IPS-20b (cell line): ENCODE measurements around the gene RNF133.

Experiments
- H3K27ac ChIP-seq: one replicate; pipeline ENCODE4 v1.5.1; 2013; ENCODE audit warnings: low read length
- H3K27me3 ChIP-seq: 2 replicates; pipeline ENCODE4 v1.6.1; 2013; ENCODE audit warnings: mild to moderate bottlenecking, low read length, inconsistent platforms; ENCODE audit not compliant: insufficient read depth
- H3K36me3 ChIP-seq: 2 replicates; pipeline ENCODE4 v1.6.1; 2013; ENCODE audit warnings: low read depth, mild to moderate bottlenecking, inconsistent platforms, low read length, moderate library complexity; ENCODE audit not compliant: insufficient read depth
- H3K4me1 ChIP-seq: 2 replicates; pipeline ENCODE4 v1.6.1; 2013; ENCODE audit warnings: mild to moderate bottlenecking, control low read depth, inconsistent platforms, low read length, moderate library complexity; ENCODE audit not compliant: insufficient read depth
- H3K4me3 ChIP-seq: 2 replicates; pipeline ENCODE4 v1.5.1; 2013; ENCODE audit warnings: mild to moderate bottlenecking, low read length, inconsistent platforms
- H3K9ac ChIP-seq: 2 replicates; pipeline ENCODE4 v1.6.1; 2013; ENCODE audit warnings: low read depth, mild to moderate bottlenecking, inconsistent platforms, low read length, moderate library complexity
- H3K9me3 ChIP-seq: 2 replicates; pipeline ENCODE4 v1.6.1; 2013; ENCODE audit warnings: mild to moderate bottlenecking, low read depth, low read length, inconsistent platforms; ENCODE audit not compliant: insufficient read depth

The RNF133 gene

GRCh38 chr7:122675011-122675410 is 23.9 kb downstream of the RNF133 start:
- no peak overlapping the region for H3K9ac ChIP-seq
- H3K9me3 ChIP-seq, result no peaks in the 10 kb centered on the region
- peaks cover 39% of the 10 kb centered on the region for H3K4me1 ChIP-seq
- no peak overlapping the region for H3K4me3 ChIP-seq
- H3K27ac ChIP-seq, result no peak overlapping the region
- no peaks in the 10 kb centered on the region for H3K27me3 ChIP-seq
- no peaks in the 10 kb centered on the region for H3K36me3 ChIP-seq

DNA sequence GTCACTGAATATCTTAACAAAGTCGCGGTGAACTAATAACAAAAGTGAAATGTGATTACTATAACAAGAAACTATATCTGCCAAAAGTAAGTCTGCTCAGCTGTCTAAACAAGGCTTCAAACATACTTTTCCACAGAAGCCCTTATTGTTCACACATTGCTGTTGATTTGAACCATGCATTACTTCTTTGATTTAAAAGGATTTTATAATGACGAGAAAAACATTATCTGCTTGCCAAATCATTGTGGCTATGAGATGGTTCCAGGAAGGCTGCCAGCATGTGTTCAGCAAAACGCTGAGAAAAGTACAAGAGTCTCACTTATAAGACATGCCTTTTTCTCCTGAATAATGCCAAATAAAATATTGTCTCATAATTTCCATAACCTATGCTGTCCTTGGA is 24.4 kb downstream of the RNF133 start:
- Histone ChIP-seq H3K4me3 (no peak overlapping the region), H3K9me3 (no peaks in the 10 kb centered on the region), H3K4me1 (peaks cover 34% of the 10 kb centered on the region), H3K9ac (no peak overlapping the region), H3K27ac (no peak overlapping the region), H3K36me3 (no peaks in the 10 kb centered on the region), H3K27me3 (no peaks in the 10 kb centered on the region)

GRCh38 chr7:122673951-122674350 is 25.0 kb downstream of the RNF133 start:
- H3K27me3 ChIP-seq, result no peaks in the 10 kb centered on the region
- no peak overlapping the region for H3K27ac ChIP-seq
- H3K4me3 ChIP-seq, result no peak overlapping the region
- no peak overlapping the region for H3K9ac ChIP-seq
- H3K9me3 ChIP-seq, result no peaks in the 10 kb centered on the region
- H3K36me3 ChIP-seq, result no peaks in the 10 kb centered on the region
- peaks cover 34% of the 10 kb centered on the region for H3K4me1 ChIP-seq

GRCh38 chr7:122672536-122672935 is 26.4 kb downstream of the RNF133 start:
- H3K9me3 ChIP-seq, result no peaks in the 10 kb centered on the region
- no peak overlapping the region for H3K4me3 ChIP-seq
- H3K27me3 ChIP-seq, result no peaks in the 10 kb centered on the region
- no peaks in the 10 kb centered on the region for H3K36me3 ChIP-seq
- peaks cover 22% of the 10 kb centered on the region for H3K4me1 ChIP-seq
- H3K9ac ChIP-seq, result no peak overlapping the region
- no peak overlapping the region for H3K27ac ChIP-seq

DNA sequence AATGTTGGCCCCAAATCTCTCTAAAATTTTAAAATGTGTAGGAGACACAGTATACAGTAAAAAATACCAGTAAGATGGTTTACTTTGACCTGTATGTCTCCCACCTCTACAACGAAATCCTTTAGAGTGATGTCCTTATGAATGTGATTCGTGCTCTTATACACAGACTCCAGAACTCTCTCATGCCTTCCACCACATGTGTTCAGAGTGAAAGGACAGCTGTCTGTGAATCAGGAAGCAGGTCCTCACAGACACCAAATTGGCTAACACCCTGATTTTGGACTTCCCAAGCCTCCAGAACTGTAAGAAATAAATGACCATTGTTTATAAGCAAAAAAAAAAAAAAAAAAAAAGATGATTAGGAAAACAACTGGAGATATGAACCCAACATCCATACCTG is 35.2 kb downstream of the RNF133 start:
- Histone ChIP-seq H3K4me1 (peaks cover 3% of the 10 kb centered on the region; the same call in 1 of the 2 replicates), H3K36me3 (no peaks in the 10 kb centered on the region), H3K9ac (no peak overlapping the region), H3K27me3 (no peaks in the 10 kb centered on the region), H3K4me3 (no peak overlapping the region), H3K9me3 (no peaks in the 10 kb centered on the region), H3K27ac (no peak overlapping the region)

DNA sequence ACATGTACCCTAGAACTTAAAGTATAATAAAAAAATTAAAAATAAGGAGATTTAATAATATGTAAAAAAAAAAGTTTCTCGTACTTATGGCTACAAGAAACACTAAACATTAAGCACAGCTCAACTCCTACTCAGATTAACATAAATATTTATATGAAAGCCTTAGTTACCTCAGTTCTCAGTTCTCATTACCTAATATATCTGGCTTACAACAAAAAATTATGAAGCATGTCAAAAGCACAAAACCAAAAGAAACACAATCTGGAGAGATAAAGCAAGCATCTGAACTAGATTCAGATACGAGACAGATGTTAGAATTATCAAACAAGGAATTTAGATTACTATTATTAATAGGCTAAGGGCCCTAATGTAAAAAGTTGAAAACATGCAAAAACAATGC is 40.1 kb downstream of the RNF133 start:
- H3K27ac ChIP-seq, result no peak overlapping the region
- no peaks in the 10 kb centered on the region for H3K9me3 ChIP-seq
- H3K4me3 ChIP-seq, result no peak overlapping the region
- H3K9ac ChIP-seq, result no peak overlapping the region
- H3K27me3 ChIP-seq, result no peaks in the 10 kb centered on the region
- no peaks in the 10 kb centered on the region for H3K36me3 ChIP-seq
- no peaks in the 10 kb centered on the region for H3K4me1 ChIP-seq

- H3K4me1 ChIP-seq, result no peaks in the 10 kb centered on the region
- no peaks in the 10 kb centered on the region for H3K27me3 ChIP-seq
- H3K9ac ChIP-seq, result no peak overlapping the region
- no peak overlapping the region for H3K27ac ChIP-seq
- H3K9me3 ChIP-seq, result no peaks in the 10 kb centered on the region
- H3K4me3 ChIP-seq, result no peak overlapping the region
- H3K36me3 ChIP-seq, result no peaks in the 10 kb centered on the region
These were observed 45.2 kb downstream of the RNF133 start for GRCh38 chr7:122653685-122654084.

DNA sequence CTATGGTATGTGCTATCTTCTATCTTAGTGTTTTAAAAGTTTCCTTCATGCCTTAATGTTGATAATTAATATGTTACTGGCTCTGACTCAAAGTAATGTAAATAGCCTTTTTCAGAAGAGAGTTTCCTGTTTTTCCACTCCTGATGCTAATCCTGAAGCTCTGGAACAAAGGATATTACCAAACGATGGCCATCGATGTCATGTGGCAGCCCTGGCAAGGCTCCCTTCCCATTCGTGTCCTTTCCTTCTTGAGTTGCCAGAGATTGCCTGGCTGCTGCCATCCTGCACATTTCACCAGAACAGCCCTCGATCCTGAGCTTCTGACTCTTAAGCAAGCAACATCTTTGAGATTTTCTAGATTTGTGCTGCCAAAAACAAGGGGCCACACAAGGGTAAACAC is 46.0 kb downstream of the RNF133 start:
- no peak overlapping the region for H3K4me3 ChIP-seq
- no peaks in the 10 kb centered on the region for H3K27me3 ChIP-seq
- no peaks in the 10 kb centered on the region for H3K9me3 ChIP-seq
- H3K4me1 ChIP-seq, result no peaks in the 10 kb centered on the region
- no peak overlapping the region for H3K9ac ChIP-seq
- no peaks in the 10 kb centered on the region for H3K36me3 ChIP-seq
- no peak overlapping the region for H3K27ac ChIP-seq

DNA sequence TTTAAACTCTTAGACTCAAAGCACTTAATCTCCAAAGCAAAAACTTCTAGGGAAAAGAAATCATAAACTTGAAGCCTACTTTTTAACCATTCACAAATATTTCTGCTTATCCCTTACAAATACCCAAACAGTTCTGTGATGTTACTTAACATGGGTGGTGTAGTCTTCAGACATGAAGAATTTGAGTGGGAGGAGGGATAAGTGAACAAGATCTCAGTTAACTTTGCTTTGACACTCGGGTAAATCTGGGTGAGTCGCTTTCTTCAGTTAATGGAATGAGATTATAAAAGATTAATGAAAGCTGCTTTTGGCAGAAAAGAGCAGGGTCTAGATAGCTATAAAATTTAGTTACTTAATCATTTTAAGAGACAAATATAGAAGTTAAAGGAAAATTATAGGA is 47.5 kb downstream of the RNF133 start:
- Histone ChIP-seq H3K9me3 (no peaks in the 10 kb centered on the region), H3K4me1 (no peaks in the 10 kb centered on the region), H3K9ac (no peak overlapping the region), H3K27me3 (no peaks in the 10 kb centered on the region), H3K27ac (no peak overlapping the region), H3K4me3 (no peak overlapping the region), H3K36me3 (no peaks in the 10 kb centered on the region)
